Sigmoid colon (tissue), 4 donors: ENCODE data around the gene DNAJC3.
"Not testable (repeated sequence)": the region's sequence is repeated elsewhere in the genome, so short reads cannot be mapped to it uniquely, and the experiment has no call there.

Experiments used
- POLR2A ChIP-seq, 2 donors: fragments of 450-650 bp; IDR thresholded peaks; one replicate each; pipeline ENCODE4 v1.6.1; 2016; ENCODE audit warnings: antibody characterized with exemption in 2 of 2, mild to moderate bottlenecking in 2 of 2, moderate library complexity in 2 of 2
- POLR2AphosphoS5 ChIP-seq, 4 donors: sonication (generic); formaldehyde crosslinking; IDR thresholded peaks; one replicate each; pipeline ENCODE4 v1.6.1; 2017; ENCODE audit warnings: antibody characterized with exemption in 4 of 4
- TF ChIP-seq, protein P1 (sequence below), 4 experiments: fragments of 450-650 bp in 3 of 4; fragments of 200-600 bp in 1 of 4; IDR thresholded peaks; one replicate each; pipeline ENCODE4 v1.5.1; 2016 to 2019; ENCODE audit warnings: antibody characterized with exemption in 4 of 4, mild to moderate bottlenecking in 3 of 4, moderate library complexity in 2 of 4

DNA sequence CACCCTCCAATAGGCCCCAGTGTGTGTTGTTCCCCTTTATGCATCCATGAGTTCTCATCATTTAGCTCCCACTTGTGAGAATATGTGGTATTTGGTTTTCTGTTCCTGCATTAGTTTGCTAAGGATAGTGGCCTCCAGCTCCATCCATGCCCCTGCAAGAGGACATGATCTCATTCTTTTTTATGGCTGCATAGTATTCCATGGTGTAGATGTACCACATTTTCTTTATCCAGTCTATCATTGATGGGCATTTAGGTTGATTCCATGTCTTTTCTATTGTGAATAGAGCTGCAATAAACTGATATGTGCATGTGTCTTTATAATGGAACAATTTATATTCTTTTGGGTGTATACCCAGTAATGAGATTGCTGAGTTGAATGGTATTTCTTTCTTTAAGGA lies 112.4 kb downstream of the DNAJC3 start:
- not testable (repeated sequence) for TF ChIP-seq POLR2A, POLR2AphosphoS5 (IDR thresholded peaks at IDR 0.05)
- TF ChIP-seq, protein P1, sequence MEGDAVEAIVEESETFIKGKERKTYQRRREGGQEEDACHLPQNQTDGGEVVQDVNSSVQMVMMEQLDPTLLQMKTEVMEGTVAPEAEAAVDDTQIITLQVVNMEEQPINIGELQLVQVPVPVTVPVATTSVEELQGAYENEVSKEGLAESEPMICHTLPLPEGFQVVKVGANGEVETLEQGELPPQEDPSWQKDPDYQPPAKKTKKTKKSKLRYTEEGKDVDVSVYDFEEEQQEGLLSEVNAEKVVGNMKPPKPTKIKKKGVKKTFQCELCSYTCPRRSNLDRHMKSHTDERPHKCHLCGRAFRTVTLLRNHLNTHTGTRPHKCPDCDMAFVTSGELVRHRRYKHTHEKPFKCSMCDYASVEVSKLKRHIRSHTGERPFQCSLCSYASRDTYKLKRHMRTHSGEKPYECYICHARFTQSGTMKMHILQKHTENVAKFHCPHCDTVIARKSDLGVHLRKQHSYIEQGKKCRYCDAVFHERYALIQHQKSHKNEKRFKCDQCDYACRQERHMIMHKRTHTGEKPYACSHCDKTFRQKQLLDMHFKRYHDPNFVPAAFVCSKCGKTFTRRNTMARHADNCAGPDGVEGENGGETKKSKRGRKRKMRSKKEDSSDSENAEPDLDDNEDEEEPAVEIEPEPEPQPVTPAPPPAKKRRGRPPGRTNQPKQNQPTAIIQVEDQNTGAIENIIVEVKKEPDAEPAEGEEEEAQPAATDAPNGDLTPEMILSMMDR (IDR thresholded peaks at IDR 0.05), result not testable (repeated sequence)
